H9 (cell line): ENCODE measurements around the gene CLTCL1. TPM values are rescaled to one million over a fixed set of nuclear protein-coding genes. Genes with fewer than 3 reads are reported as not detected.
"Not testable (repeated sequence)": the region's sequence is repeated elsewhere in the genome, so short reads cannot be mapped to it uniquely, and the experiment has no call there.

ENCODE experiments used
- DNase-seq: peaks from one replicate; pipeline ENCODE4 v3.0.0-alpha.2; 2017
- H2AFZ ChIP-seq: one replicate; pipeline ENCODE4 v1.6.1; 2013; ENCODE audit warnings: mild to moderate bottlenecking, low read length, control low read depth, moderate library complexity
- H2AK5ac ChIP-seq: 2 replicates; pipeline ENCODE4 v1.6.1; 2013; ENCODE audit warnings: low read length, control low read depth, mixed read lengths; ENCODE audit not compliant: insufficient read length
- H2BK120ac ChIP-seq: one replicate; pipeline ENCODE4 v1.6.1; 2013; ENCODE audit warnings: low read depth, mild to moderate bottlenecking, low read length, control low read depth, inconsistent platforms; ENCODE audit not compliant: poor library complexity, severe bottlenecking
- H2BK12ac ChIP-seq: 2 replicates; pipeline ENCODE4 v1.6.1; 2013; ENCODE audit warnings: low read length, control low read depth, mixed read lengths, low read depth; ENCODE audit not compliant: insufficient read length
- H2BK15ac ChIP-seq: 2 replicates; pipeline ENCODE4 v1.6.1; 2013; ENCODE audit warnings: low read depth, low read length, control low read depth
- H2BK20ac ChIP-seq: one replicate; pipeline ENCODE4 v1.6.1; 2013; ENCODE audit warnings: low read depth, mild to moderate bottlenecking, low read length, control low read depth, inconsistent platforms; ENCODE audit not compliant: poor library complexity, severe bottlenecking
- H2BK5ac ChIP-seq: 2 replicates; pipeline ENCODE4 v1.6.1; 2013; ENCODE audit warnings: low read length, control low read depth, mixed read lengths; ENCODE audit not compliant: insufficient read length
- H3K14ac ChIP-seq: 2 replicates; pipeline ENCODE4 v1.6.1; 2013; ENCODE audit warnings: low read length, control low read depth; ENCODE audit not compliant: insufficient read depth
- H3K18ac ChIP-seq: 2 replicates; pipeline ENCODE4 v1.6.1; 2013; ENCODE audit warnings: low read depth, mild to moderate bottlenecking, mixed read lengths, low read length, control low read depth; ENCODE audit not compliant: insufficient read length
- H3K23ac ChIP-seq: 2 replicates; pipeline ENCODE4 v1.6.1; 2013; ENCODE audit warnings: low read length, control low read depth, mixed read lengths, low read depth; ENCODE audit not compliant: insufficient read length
- H3K23me2 ChIP-seq: 2 replicates; pipeline ENCODE4 v1.6.1; 2013; ENCODE audit warnings: low read depth, mild to moderate bottlenecking, mixed read lengths, low read length, control low read depth; ENCODE audit not compliant: insufficient read length, poor library complexity, severe bottlenecking
- H3K27ac ChIP-seq: 2 replicates; pipeline ENCODE4 v1.5.1; 2013; ENCODE audit warnings: low read length, control low read depth, mixed read lengths, low read depth; ENCODE audit not compliant: insufficient read length
- H3K27me3 ChIP-seq: 2 replicates; pipeline ENCODE4 v1.6.1; 2013; ENCODE audit warnings: low read length, control low read depth, inconsistent platforms; ENCODE audit not compliant: insufficient read depth
- H3K4ac ChIP-seq: 2 replicates; pipeline ENCODE4 v1.6.1; 2013; ENCODE audit warnings: low read depth, mild to moderate bottlenecking, control low read depth, inconsistent platforms, low read length, moderate library complexity
- H3K4me1 ChIP-seq: 2 replicates; pipeline ENCODE4 v1.6.1; 2013; ENCODE audit warnings: low read length, control low read depth, inconsistent platforms; ENCODE audit not compliant: insufficient read depth
- H3K4me2 ChIP-seq: 2 replicates; pipeline ENCODE4 v1.6.1; 2013; ENCODE audit warnings: low read length, control low read depth, mixed read lengths; ENCODE audit not compliant: insufficient read length, insufficient read depth
- H3K56ac ChIP-seq: 2 replicates; pipeline ENCODE4 v1.6.1; 2013; ENCODE audit warnings: low read depth, mild to moderate bottlenecking, mixed read lengths, low read length, control low read depth; ENCODE audit not compliant: insufficient read length
- H3K79me1 ChIP-seq: 2 replicates; pipeline ENCODE4 v1.6.1; 2013; ENCODE audit warnings: low read depth, mild to moderate bottlenecking, moderate library complexity, low read length, control low read depth, inconsistent platforms; ENCODE audit not compliant: insufficient read depth, poor library complexity, severe bottlenecking
- H3K79me2 ChIP-seq: 2 replicates; pipeline ENCODE4 v1.6.1; 2013; ENCODE audit warnings: low read length, control low read depth, inconsistent platforms; ENCODE audit not compliant: insufficient read depth
- H3K9ac ChIP-seq: 2 replicates; pipeline ENCODE4 v1.6.1; 2013; ENCODE audit warnings: low read length, control low read depth, mixed read lengths; ENCODE audit not compliant: insufficient read length; ENCODE audit errors: extremely low read depth
- H3K9me3 ChIP-seq: one replicate; pipeline ENCODE4 v1.6.1; 2013; ENCODE audit warnings: low read depth, low read length, inconsistent platforms; ENCODE audit not compliant: control insufficient read depth
- H3T11ph ChIP-seq: one replicate; pipeline ENCODE4 v1.6.1; 2013; ENCODE audit warnings: mild to moderate bottlenecking, low read length, control low read depth, inconsistent platforms
- H4K20me1 ChIP-seq: one replicate; pipeline ENCODE4 v1.6.1; 2013; ENCODE audit not compliant: control insufficient read depth, insufficient read length, insufficient read depth
- H4K5ac ChIP-seq: 2 replicates; pipeline ENCODE4 v1.6.1; 2013; ENCODE audit warnings: low read depth, mild to moderate bottlenecking, mixed read lengths, low read length, control low read depth; ENCODE audit not compliant: insufficient read length
- H4K8ac ChIP-seq: replicated peaks from 2 replicates; pipeline ENCODE4 v1.6.1; 2013; ENCODE audit warnings: low read length, control low read depth, mixed read lengths, low read depth; ENCODE audit not compliant: insufficient read length
- H4K91ac ChIP-seq: 2 replicates; pipeline ENCODE4 v1.6.1; 2013; ENCODE audit warnings: low read depth, mild to moderate bottlenecking, moderate library complexity, mixed read lengths, low read length, control low read depth; ENCODE audit not compliant: insufficient read length
- H3K27ac Mint-ChIP-seq, 3 experiments: 2 replicates in 2 of 3; 3 replicates in 1 of 3; pipeline ENCODE4 v1.8.0; 2020 to 2021; ENCODE audit warnings: mixed read lengths in 3 of 3, mild to moderate bottlenecking in 1 of 3, moderate library complexity in 1 of 3
- H3K27me3 Mint-ChIP-seq: 2 replicates; pipeline ENCODE4 v1.8.0; 2021; ENCODE audit warnings: low read depth, mild to moderate bottlenecking, moderate library complexity, mixed read lengths
- H3K36me3 Mint-ChIP-seq, 3 experiments: 2 replicates in 2 of 3; 3 replicates in 1 of 3; pipeline ENCODE4 v1.8.0; 2020 to 2021; ENCODE audit warnings: low read depth in 3 of 3, mixed read lengths in 3 of 3; ENCODE audit not compliant: insufficient read depth in 1 of 3
- H3K4me1 Mint-ChIP-seq, 2 experiments: 2 replicates each; pipeline ENCODE4 v1.8.0; 2020; ENCODE audit warnings: mixed read lengths in 2 of 2
- H3K4me3 Mint-ChIP-seq, 2 experiments: 2 replicates in 1 of 2; 3 replicates in 1 of 2; pipeline ENCODE4 v1.8.0; 2020 to 2021; ENCODE audit warnings: mild to moderate bottlenecking in 2 of 2, mixed read lengths in 2 of 2, moderate library complexity in 1 of 2
- H3K9me3 Mint-ChIP-seq, 2 experiments: 2 replicates in 1 of 2; 3 replicates in 1 of 2; pipeline ENCODE4 v1.8.0; 2020; ENCODE audit warnings: mild to moderate bottlenecking in 2 of 2, mixed read lengths in 2 of 2, moderate library complexity in 1 of 2
- CTCF ChIP-seq: fragments of 200-600 bp; sonication (generic); conservative IDR thresholded peaks from 3 replicates; pipeline ENCODE4 v1.8.0; 2021; ENCODE audit warnings: antibody characterized with exemption, mild to moderate bottlenecking
- WGBS: extraction: QIAGEN DNeasy Blood & Tissue Kit; methylation state at CpG from one replicate; pipeline ENCODE4 v1.1.7; 2013; ENCODE audit warnings: missing lambda C conversion rate, low lambda C conversion rate, mixed read lengths; ENCODE audit not compliant: insufficient read length; ENCODE audit errors: extremely low coverage; 5-methylcytosine and 5-hydroxymethylcytosine counted together
- total RNA-seq: library from RNA; stranded (reverse); gene quantifications from 2 replicates; pipeline ENCODE4 v1.2.1, GENCODE V29; 2021

Gene CLTCL1
- total RNA-seq, 1 experiment from 2014 or later, result 11.1 TPM

- H3K79me2 ChIP-seq, result no peaks in the 10 kb centered on the region
- WGBS, result no CpG with 5 or more reads among the region's 2 CpGs
These were observed 30.2 kb upstream of the CLTCL1 start for GRCh38 chr22:19321757-19322156.

DNA sequence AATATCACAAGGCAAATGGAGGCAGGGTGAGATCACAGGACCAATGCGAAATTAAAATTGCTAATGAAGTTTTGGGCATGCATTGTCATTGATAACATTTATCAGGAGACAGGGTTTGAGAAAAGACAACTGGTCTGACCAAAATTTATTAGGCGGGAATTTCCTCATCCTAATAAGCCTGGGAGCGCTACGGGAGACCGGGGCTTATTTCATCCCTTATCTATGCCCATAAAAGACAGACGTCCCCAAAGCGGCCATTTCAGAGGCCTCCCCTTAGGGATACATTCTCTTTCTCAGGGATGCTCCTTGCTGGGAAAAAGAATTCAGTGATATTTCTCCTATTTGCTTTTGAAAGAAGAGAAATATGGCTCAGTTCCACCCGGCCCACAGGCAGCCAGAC is 28.6 kb upstream of the CLTCL1 start:
- peaks cover 51 to 64% of the 10 kb centered on the region in 2 experiments for H3K9me3 Mint-ChIP-seq
- H2AK5ac ChIP-seq, result not testable (repeated sequence)

More at GRCh38 chr22:19321757-19322156, 30.2 kb upstream of the CLTCL1 start:
- Histone ChIP-seq H3K23me2 (no peaks in the 10 kb centered on the region), H4K5ac (no peak overlapping the region), H3K4me2 (no peak overlapping the region), H4K20me1 (no peaks in the 10 kb centered on the region), H2BK5ac (no peak overlapping the region), H2BK12ac (no peak overlapping the region), H3K4ac (no peak overlapping the region), H3K23ac (no peak overlapping the region), H2BK15ac (no peak overlapping the region), H2BK20ac (no peak overlapping the region), H4K91ac (no peak overlapping the region), H4K8ac (no peak overlapping the region), H3K9me3 (peaks cover 2% of the 10 kb centered on the region), H3K18ac (no peak overlapping the region), H3K27ac (no peak overlapping the region), H2AK5ac (no peak overlapping the region), H2BK120ac (no peak overlapping the region), H3K27me3 (no peaks in the 10 kb centered on the region), H3K79me1 (no peaks in the 10 kb centered on the region), H3K14ac (no peak overlapping the region), H3K9ac (no peak overlapping the region), H3K56ac (no peak overlapping the region), H3T11ph (no peak overlapping the region), H2AFZ (no peak overlapping the region), H3K4me1 (no peaks in the 10 kb centered on the region)
- no peaks in the 10 kb centered on the region for H3K4me1 Mint-ChIP-seq
- peaks cover 40 to 50% of the 10 kb centered on the region in 2 experiments for H3K9me3 Mint-ChIP-seq
- H3K36me3 Mint-ChIP-seq, result peaks cover 1 to 14% (median 9%) of the 10 kb centered on the region in 3 experiments
- DNase-seq, result no peak
- no peak overlapping the region for H3K4me3 Mint-ChIP-seq
- no peak overlapping the region for H3K27ac Mint-ChIP-seq
- H3K27me3 Mint-ChIP-seq, result peaks cover 1% of the 10 kb centered on the region; the same call in 1 of the 2 replicates
- no peak for TF ChIP-seq CTCF

More for the DNA sequence above, 28.6 kb upstream of the CLTCL1 start:
- not testable (repeated sequence) for H3K79me1 ChIP-seq, H3K4me1 Mint-ChIP-seq, H3K79me2 ChIP-seq, H4K20me1 ChIP-seq, H2AFZ ChIP-seq, H3K27me3 Mint-ChIP-seq, H2BK12ac ChIP-seq, H3K18ac ChIP-seq, H3K23me2 ChIP-seq, DNase-seq, H3K14ac ChIP-seq, H3K56ac ChIP-seq, H3K9ac ChIP-seq, H2BK120ac ChIP-seq, H4K91ac ChIP-seq, H4K8ac ChIP-seq, H3K4ac ChIP-seq, H3K27ac ChIP-seq, H3K23ac ChIP-seq, H2BK5ac ChIP-seq, H3T11ph ChIP-seq, H3K4me2 ChIP-seq, H3K4me3 Mint-ChIP-seq, H3K27ac Mint-ChIP-seq, H2BK20ac ChIP-seq, H3K27me3 ChIP-seq, H3K4me1 ChIP-seq, H4K5ac ChIP-seq, H2BK15ac ChIP-seq
- WGBS, result no CpG with 5 or more reads among the region's 8 CpGs
- H3K9me3 ChIP-seq, result peaks cover 14% of the 10 kb centered on the region
- peaks cover 5 to 17% (median 17%) of the 10 kb centered on the region in 3 experiments for H3K36me3 Mint-ChIP-seq
